SK-N-SH (cell line): ENCODE measurements around the gene BLCAP. TPM values are rescaled to one million over a fixed set of nuclear protein-coding genes. Genes with fewer than 3 reads are reported as not detected.

Experiments
- CTCF ChIA-PET: fragments of 300-600, 350-600 bp; formaldehyde crosslinking; extraction: SDS; loops from one replicate; lab custom pipeline; 2021; lab: Yijun Ruan, JAX
- POLR2A ChIA-PET: fragments of 350-600 bp; sonication (Branson Sonifier 250); formaldehyde crosslinking; extraction: SDS; loops from one replicate; lab custom pipeline; 2020; ENCODE audit warnings: antibody characterized with exemption, inconsistent platforms; lab: Yijun Ruan, JAX
- DNase-seq: peaks from one replicate; pipeline ENCODE4 v3.0.0; 2012
- H2AFZ ChIP-seq: fragments of 200-600 bp; sonication (generic); 2 replicates; pipeline ENCODE4 v1.8.1; 2016; ENCODE audit warnings: antibody characterized with exemption, mild to moderate bottlenecking, low read depth
- H3F3A ChIP-seq: fragments of 200-600 bp; sonication (generic); replicated peaks from 2 replicates; pipeline ENCODE3; 2016; ENCODE audit warnings: antibody characterized with exemption, mild to moderate bottlenecking; ENCODE audit not compliant: insufficient read depth
- H3K27ac ChIP-seq, 2 experiments: fragments of 200-500 bp in 1 of 2; fragments of 200-600 bp in 1 of 2; sonication (Bioruptor generic) in 1 of 2; sonication (generic), shearing (Covaris generic) in 1 of 2; 2 replicates each; pipeline versions ENCODE4 v1.5.1 to v1.6.1; 2014 to 2016; ENCODE audit warnings: low read depth in 2 of 2, inconsistent platforms in 1 of 2, low read length in 1 of 2, mild to moderate bottlenecking in 1 of 2, mixed read lengths in 1 of 2
- H3K27me3 ChIP-seq: fragments of 200-600 bp; sonication (generic), shearing (Covaris generic); 2 replicates; pipeline ENCODE4 v1.6.1; 2016; ENCODE audit warnings: mixed run types; ENCODE audit not compliant: insufficient read depth
- H3K36me3 ChIP-seq, 2 experiments: fragments of 200-500 bp in 1 of 2; fragments of 200-600 bp in 1 of 2; sonication (Bioruptor generic) in 1 of 2; sonication (generic) in 1 of 2; replicated peaks in 1 of 2; 2 replicates each; pipeline versions ENCODE3 to v1.5.1; 2014 to 2016; ENCODE audit warnings: low read length in 1 of 2, mild to moderate bottlenecking in 1 of 2; ENCODE audit not compliant: insufficient read depth in 2 of 2, control insufficient read depth in 1 of 2
- H3K4me1 ChIP-seq, 2 experiments: fragments of 200-500 bp in 1 of 2; fragments of 200-600 bp in 1 of 2; sonication (Bioruptor generic) in 1 of 2; sonication (generic), shearing (Covaris generic) in 1 of 2; 2 replicates each; pipeline versions ENCODE4 v1.5.1 to v1.6.1; 2014 to 2016; ENCODE audit warnings: low read depth in 1 of 2, low read length in 1 of 2, mixed run types in 1 of 2; ENCODE audit not compliant: insufficient read depth in 2 of 2, control insufficient read depth in 1 of 2
- H3K4me2 ChIP-seq: fragments of 200-600 bp; sonication (generic), shearing (Covaris generic); 2 replicates; pipeline ENCODE4 v1.6.1; 2017; ENCODE audit warnings: mixed run types
- H3K4me3 ChIP-seq, 2 experiments: fragments of 200-500 bp in 1 of 2; fragments of 200-600 bp in 1 of 2; sonication (Bioruptor generic) in 1 of 2; sonication (generic), shearing (Covaris generic) in 1 of 2; 2 replicates each; pipeline versions ENCODE4 v1.5.1 to v1.8.1; 2014 to 2016; ENCODE audit warnings: low read depth in 2 of 2, inconsistent platforms in 1 of 2, low read length in 1 of 2, mild to moderate bottlenecking in 1 of 2, mixed read lengths in 1 of 2, moderate library complexity in 1 of 2
- H3K79me2 ChIP-seq: fragments of 200-600 bp; sonication (generic); 2 replicates; pipeline ENCODE4 v1.8.1; 2017; ENCODE audit warnings: mild to moderate bottlenecking; ENCODE audit not compliant: insufficient read depth
- H3K9ac ChIP-seq: fragments of 200-600 bp; sonication (generic); 2 replicates; pipeline ENCODE4 v1.6.1; 2017; ENCODE audit warnings: mixed run types
- H3K9me2 ChIP-seq: fragments of 200-600 bp; sonication (generic); 2 replicates; pipeline ENCODE4 v1.6.1; 2017; ENCODE audit warnings: mixed run types
- H3K9me3 ChIP-seq: fragments of 200-600 bp; sonication (generic); 2 replicates; pipeline ENCODE4 v1.6.1; 2017; ENCODE audit warnings: mixed run types, mild to moderate bottlenecking, moderate library complexity
- H4K20me1 ChIP-seq: fragments of 200-600 bp; sonication (generic); 2 replicates; pipeline ENCODE4 v1.6.1; 2017; ENCODE audit warnings: mild to moderate bottlenecking, mixed run types; ENCODE audit not compliant: insufficient read depth
- ELF1 ChIP-seq: IDR thresholded peaks from 2 replicates; pipeline ENCODE4 v1.4.0; 2012
- EP300 ChIP-seq, 2 experiments: IDR thresholded peaks; 2 replicates each; pipeline versions ENCODE4 v1.4.0 to v1.6.1; 2012; ENCODE audit warnings: borderline replicate concordance in 1 of 2, low read depth in 1 of 2, low read length in 1 of 2
- GABPA ChIP-seq: IDR thresholded peaks from 2 replicates; pipeline ENCODE4 v1.4.0; 2012; ENCODE audit warnings: low read depth, mild to moderate bottlenecking
- MEF2A ChIP-seq: IDR thresholded peaks from 2 replicates; pipeline ENCODE4 v1.4.0; 2012; ENCODE audit warnings: low read depth, borderline replicate concordance
- NRF1 ChIP-seq: IDR thresholded peaks from 2 replicates; pipeline ENCODE4 v1.6.1; 2012; ENCODE audit warnings: low read depth, mild to moderate bottlenecking, low read length
- RAD21 ChIP-seq: IDR thresholded peaks from 2 replicates; pipeline ENCODE4 v1.6.1; 2012; ENCODE audit warnings: mild to moderate bottlenecking, low read length
- RCOR1 ChIP-seq: fragments of 150-350 bp; IDR thresholded peaks from 2 replicates; pipeline ENCODE4 v1.6.1; 2017; ENCODE audit warnings: antibody characterized with exemption, low read length
- RFX5 ChIP-seq: IDR thresholded peaks from 2 replicates; pipeline ENCODE4 v1.6.1; 2012; ENCODE audit warnings: mild to moderate bottlenecking, improper control_type of control experiment, low read length
- RXRA ChIP-seq: IDR thresholded peaks from 2 replicates; pipeline ENCODE4 v1.4.0; 2012; ENCODE audit warnings: low read depth, mild to moderate bottlenecking, borderline replicate concordance
- SIN3A ChIP-seq: IDR thresholded peaks from 2 replicates; pipeline ENCODE4 v1.6.1; 2012; ENCODE audit warnings: low read depth, mild to moderate bottlenecking, low read length, moderate library complexity, borderline replicate concordance
- SMC3 ChIP-seq: IDR thresholded peaks from 2 replicates; pipeline ENCODE4 v1.6.1; 2012; ENCODE audit warnings: low read depth, low read length, improper control_type of control experiment
- USF2 ChIP-seq: fragments of 150-350 bp; IDR thresholded peaks from 2 replicates; pipeline ENCODE4 v1.6.1; 2017; ENCODE audit warnings: antibody characterized with exemption, low read length, low read depth, borderline replicate concordance
- ZBTB33 ChIP-seq: IDR thresholded peaks from 2 replicates; pipeline ENCODE4 v1.4.0; 2012; ENCODE audit warnings: low read depth, borderline replicate concordance
- WGBS: methylation state at CpG from one replicate; pipeline ENCODE4 v1.1.6; 2017; ENCODE audit warnings: low lambda C conversion rate; 5-methylcytosine and 5-hydroxymethylcytosine counted together
- polyA plus RNA-seq, 3 experiments: library from polyadenylated mRNA; depleted of rRNA; stranded (reverse); fragments of >200 nt; gene quantifications; 2 replicates each; pipeline ENCODE4 v1.2.3, GENCODE V29; 2012

BLCAP gene
- polyA plus RNA-seq, 1 of the 3 experiments (the other 2 are of a cell fraction), result 55.8 TPM

- ChIA-PET CTCF (interaction anchor here (0.9 to 12.5 kb wide), 4 partner anchors 17 to 336 kb away, joined by 3 to 280 read pairs (median 3); no protein-coding TSS in a partner anchor), POLR2A (no interaction called here)
- no peak overlapping the region for H3K4me3 ChIP-seq
- no peaks in the 10 kb centered on the region for H3K9me2 ChIP-seq
- H3K79me2 ChIP-seq, result peaks cover 22% of the 10 kb centered on the region
- H3K36me3 ChIP-seq, result peaks cover 0 to 2% of the 10 kb centered on the region in 2 experiments
- H3K4me1 ChIP-seq, result peaks cover 3 to 22% of the 10 kb centered on the region in 2 experiments; a peak in 2 of 4 replicates
- H2AFZ ChIP-seq, result no peak overlapping the region
- H3K9ac ChIP-seq, result no peak overlapping the region
- H3K27me3 ChIP-seq, result no peaks in the 10 kb centered on the region
- no peak for TF ChIP-seq SIN3A
- no peak for TF ChIP-seq MEF2A
- no peak for TF ChIP-seq USF2
- no peak for TF ChIP-seq RAD21
- TF ChIP-seq GABPA, result no peak
- TF ChIP-seq NRF1, result no peak
- TF ChIP-seq SMC3, result no peak
- TF ChIP-seq RXRA, result no peak
- no peak for TF ChIP-seq ZBTB33
- TF ChIP-seq ELF1, result no peak
- no peak for TF ChIP-seq RCOR1
- H3F3A ChIP-seq, result no peaks in the 10 kb centered on the region
- H3K4me2 ChIP-seq, result no peak overlapping the region
- no peaks in the 10 kb centered on the region for H3K9me3 ChIP-seq
- no peak for DNase-seq
- 51% methylated on average over 2 of the region's 2 CpGs for WGBS
- peaks cover 11% of the 10 kb centered on the region for H4K20me1 ChIP-seq
- H3K27ac ChIP-seq, result no peak overlapping the region
These were observed 3.0 kb upstream of the BLCAP start for GRCh38 chr20:37530696-37531095.

- Histone ChIP-seq H3K4me1 (peaks cover 9 to 28% of the 10 kb centered on the region in 2 experiments; a peak in 2 of 4 replicates), H3K4me2 (no peak overlapping the region), H4K20me1 (peaks cover 17% of the 10 kb centered on the region), H3K9me3 (no peaks in the 10 kb centered on the region), H3F3A (no peaks in the 10 kb centered on the region), H3K36me3 (peaks cover 4% of the 10 kb centered on the region in 2 experiments), H3K27ac (no peak overlapping the region), H3K4me3 (no peak overlapping the region), H3K9ac (no peak overlapping the region), H2AFZ (no peak overlapping the region), H3K27me3 (no peaks in the 10 kb centered on the region), H3K9me2 (no peaks in the 10 kb centered on the region), H3K79me2 (peaks cover 28% of the 10 kb centered on the region)
- TF ChIP-seq RAD21 (no peak), RFX5 (no peak), RCOR1 (no peak), MEF2A (no peak), EP300 (IDR thresholded peaks at IDR 0.05; ENCODE audit: borderline replicate concordance in 1 of 2, low read depth in 1 of 2, low read length in 1 of 2) (no peak), SIN3A (no peak)
- ChIA-PET POLR2A (no interaction called here), CTCF (interaction anchor here (0.9 to 12.5 kb wide), 3 partner anchors 145 to 335 kb away, joined by 3 to 280 read pairs (median 3); no protein-coding TSS in a partner anchor)
- WGBS, result 78% methylated on average over 10 of the region's 10 CpGs
- no peak for DNase-seq
These were observed 2.4 kb upstream of the BLCAP start for GRCh38 chr20:37529968-37530600.
